ENCODE results near the gene KRTAP5-7. TPM values are rescaled to one million over a fixed set of nuclear protein-coding genes. Genes with fewer than 3 reads are reported as not detected.

KRTAP5-7 gene
- total RNA-seq, 1 donor from 2014 or later: not detected

- no peaks in the 10 kb centered on the region for H3K36me3 Mint-ChIP-seq (ENCODE audit: low read depth)
- no peak for DNase-seq (ENCODE audit: low read depth, low spot score)
- peaks cover 4% of the 10 kb centered on the region for H3K27me3 Mint-ChIP-seq (ENCODE audit: low read depth)
- no peaks in the 10 kb centered on the region for H3K9me3 Mint-ChIP-seq
- H3K4me3 Mint-ChIP-seq: no peak overlapping the region
- no peak overlapping the region for H3K27ac Mint-ChIP-seq (ENCODE audit: unreplicated experiment)
- no peak for TF ChIP-seq CTCF (conservative IDR thresholded peaks at IDR 0.05)
- peaks cover 15% of the 10 kb centered on the region for H3K4me1 Mint-ChIP-seq
These were observed 50.5 kb downstream of the KRTAP5-7 start for GRCh38 chr11:71577469-71578004.

Other genes with a start within 250 kb of the KRTAP5-7 start
- gene DHCR7, start 78.9 kb upstream of the KRTAP5-7 start, total RNA-seq: 193 and 208 TPM in 2 replicates
- gene NADSYN1, start 74.1 kb upstream of the KRTAP5-7 start, total RNA-seq: 42.9 and 45.1 TPM in 2 replicates
- 0.25 TPM in 1 of 2 replicates, not detected in the other for gene KRTAP5-8, start 10.8 kb downstream of the KRTAP5-7 start, total RNA-seq
- not detected in 2 replicates for gene KRTAP5-9, start 21.2 kb downstream of the KRTAP5-7 start, total RNA-seq
- gene KRTAP5-10, start 38.3 kb downstream of the KRTAP5-7 start, total RNA-seq: not detected in 2 replicates
- not detected in 2 replicates for gene KRTAP5-11, start 55.6 kb downstream of the KRTAP5-7 start, total RNA-seq

Measured in neural crest cell (in vitro differentiated cells).